Measurements from ENCODE around the gene LYZL2.
"Not testable (repeated sequence)": the region's sequence is repeated elsewhere in the genome, so short reads cannot be mapped to it uniquely, and the experiment has no call there.

Gene LYZL2

DNA sequence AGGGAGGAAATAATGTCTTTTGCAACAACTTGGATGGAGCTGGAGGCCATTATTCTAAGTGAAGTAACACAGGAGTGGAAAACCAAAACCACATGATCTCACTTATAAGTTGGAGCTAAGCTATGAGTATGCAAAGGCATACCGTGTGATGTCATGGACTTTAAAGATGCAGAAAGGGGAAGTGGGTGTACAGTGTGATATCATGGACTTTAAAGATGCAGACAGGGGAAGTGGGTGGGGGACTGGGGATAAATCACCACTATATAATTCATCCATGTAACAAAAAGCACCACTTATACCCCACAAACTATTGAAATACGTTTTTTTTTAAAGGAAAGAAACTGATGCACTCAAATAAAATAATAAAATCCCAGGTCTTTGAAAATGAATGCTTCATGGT is 29.5 kb downstream of the LYZL2 start:
- DNase-seq (ENCODE audit: low read depth in 1 of 2, low spot score in 1 of 2) = peak in 1 of 2 experiments; percentile 46
- no peak overlapping the region for H3K27ac ChIP-seq (replicated peaks)
- no peaks in the 10 kb centered on the region for H3K27me3 ChIP-seq (ENCODE audit: insufficient read depth, poor library complexity, severe bottlenecking)
- no peak for TF ChIP-seq REST (IDR thresholded peaks at IDR 0.05; ENCODE audit: insufficient replicate concordance, low read depth)
- TF ChIP-seq SPI1 (IDR thresholded peaks at IDR 0.05; ENCODE audit: borderline replicate concordance, low read depth) = peak; percentile 96
- no peak for TF ChIP-seq CTCF (IDR thresholded peaks at IDR 0.05; ENCODE audit: insufficient read depth, low read length)
- no peak for TF ChIP-seq POLR2AphosphoS5 (IDR thresholded peaks at IDR 0.05; ENCODE audit: low read depth)
- H3K4me3 ChIP-seq (replicated peaks; ENCODE audit: insufficient read depth, low read length) = no peak overlapping the region

DNA sequence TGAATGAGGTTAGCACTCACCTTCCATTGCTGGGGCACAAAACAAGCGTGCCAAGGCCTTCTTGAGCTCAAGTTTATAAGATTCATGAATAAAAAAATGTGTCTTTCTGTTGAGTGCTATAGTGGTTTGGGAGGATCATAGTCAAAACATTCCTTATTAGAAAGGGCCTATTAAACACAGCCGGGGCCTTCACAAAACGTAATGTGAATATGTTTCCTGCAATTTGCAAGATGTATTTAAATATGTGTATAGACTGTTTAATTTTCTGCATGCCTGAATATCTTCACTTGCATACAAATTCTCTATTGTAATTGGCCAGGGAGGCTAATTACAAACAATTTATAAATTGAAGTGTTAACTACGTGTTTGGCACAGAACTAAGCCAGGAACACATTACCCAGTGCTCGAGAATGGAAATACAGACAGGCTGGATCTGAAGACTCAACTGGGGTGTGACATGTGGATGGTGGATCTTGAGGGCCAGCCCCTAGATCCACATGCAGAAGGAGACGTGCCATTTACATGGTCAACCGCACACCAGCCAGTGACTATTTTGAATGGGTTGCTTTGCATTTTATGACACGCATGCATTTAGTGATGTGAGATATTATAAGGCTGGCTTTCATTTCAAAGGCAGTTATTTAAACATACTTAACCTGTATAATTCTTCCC is 31.3 kb downstream of the LYZL2 start:
- H3K27me3 ChIP-seq (ENCODE audit: insufficient read depth, poor library complexity, severe bottlenecking) = no peaks in the 10 kb centered on the region
- H3K27ac ChIP-seq (replicated peaks) = no peak overlapping the region
- TF ChIP-seq POLR2AphosphoS5 (IDR thresholded peaks at IDR 0.05; ENCODE audit: low read depth) = no peak
- TF ChIP-seq REST (IDR thresholded peaks at IDR 0.05; ENCODE audit: insufficient replicate concordance, low read depth) = no peak
- no peak for TF ChIP-seq GABPA (IDR thresholded peaks at IDR 0.05; ENCODE audit: low read depth)
- TF ChIP-seq SPI1 (IDR thresholded peaks at IDR 0.05; ENCODE audit: borderline replicate concordance, low read depth) = no peak
- no peak for TF ChIP-seq CTCF (IDR thresholded peaks at IDR 0.05; ENCODE audit: insufficient read depth, low read length)
- no peak for DNase-seq (ENCODE audit: low read depth in 1 of 2, low spot score in 1 of 2)
- no peak overlapping the region for H3K4me3 ChIP-seq (replicated peaks; ENCODE audit: insufficient read depth, low read length)

- H3K27ac ChIP-seq (replicated peaks); H3K27me3 ChIP-seq (ENCODE audit: insufficient read depth, poor library complexity, severe bottlenecking); H3K4me3 ChIP-seq (replicated peaks; ENCODE audit: insufficient read depth, low read length); DNase-seq (ENCODE audit: low read depth in 1 of 2, low spot score in 1 of 2): not testable (repeated sequence)
These were observed 32.1 kb downstream of the LYZL2 start for GRCh38 chr10:30597433-30597824.

DNA sequence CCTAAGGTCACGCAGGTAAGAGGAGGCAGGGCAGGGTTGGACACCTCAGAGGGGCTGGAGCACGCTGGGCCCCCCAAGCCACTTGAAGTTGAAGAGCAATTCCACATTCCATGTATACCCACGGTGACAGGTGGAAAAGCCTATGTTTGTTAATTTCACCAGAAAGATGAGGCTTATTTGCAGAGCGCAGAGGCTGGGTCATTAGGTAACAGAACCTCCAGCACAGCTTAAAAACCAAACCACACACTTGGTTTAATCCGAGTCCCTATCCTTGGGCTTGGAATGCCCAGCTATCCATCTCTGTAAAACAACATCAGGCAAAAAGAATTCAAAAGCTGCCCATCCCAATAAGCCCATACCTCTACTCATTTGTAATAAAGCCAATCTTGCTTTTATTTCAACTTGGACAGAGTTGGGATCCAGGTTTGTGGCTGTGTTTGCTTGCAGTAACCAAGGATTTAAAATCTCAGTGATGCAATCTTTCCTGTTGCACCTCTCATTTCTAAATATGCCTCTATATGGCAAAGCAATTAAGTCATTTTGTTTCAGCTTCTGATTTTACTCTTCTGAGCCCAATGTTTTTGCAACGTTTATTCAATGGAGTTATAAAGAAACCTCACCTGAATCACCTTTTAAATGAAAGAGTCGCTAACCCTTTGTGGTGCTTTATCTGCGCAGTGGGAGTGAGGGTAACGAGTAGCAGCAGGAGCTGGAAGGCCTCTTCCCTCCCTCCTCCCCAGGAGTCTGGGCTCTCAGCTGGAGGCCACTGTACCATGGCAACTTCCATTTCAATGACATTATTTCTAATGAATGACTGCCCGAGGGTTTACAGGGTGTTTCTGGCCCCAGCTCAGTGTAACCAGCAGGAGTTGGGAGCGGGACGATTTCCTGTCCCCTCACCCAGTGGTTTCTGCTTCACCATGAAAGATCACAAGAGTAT is 32.8 kb downstream of the LYZL2 start:
- H3K27ac ChIP-seq (replicated peaks); DNase-seq (ENCODE audit: low read depth in 1 of 2, low spot score in 1 of 2); H3K4me3 ChIP-seq (replicated peaks; ENCODE audit: insufficient read depth, low read length); H3K27me3 ChIP-seq (ENCODE audit: insufficient read depth, poor library complexity, severe bottlenecking): not testable (repeated sequence)

Data from HL-60 (cell line).